GM19099 (cell line): ENCODE results near the gene MMS22L.

Experiments used
- POLR2A ChIP-seq: IDR thresholded peaks from 3 replicates; pipeline ENCODE4 v1.6.1; 2011; ENCODE audit warnings: low read depth; ENCODE audit not compliant: insufficient read length; ENCODE audit errors: extremely low read depth

Gene MMS22L

DNA sequence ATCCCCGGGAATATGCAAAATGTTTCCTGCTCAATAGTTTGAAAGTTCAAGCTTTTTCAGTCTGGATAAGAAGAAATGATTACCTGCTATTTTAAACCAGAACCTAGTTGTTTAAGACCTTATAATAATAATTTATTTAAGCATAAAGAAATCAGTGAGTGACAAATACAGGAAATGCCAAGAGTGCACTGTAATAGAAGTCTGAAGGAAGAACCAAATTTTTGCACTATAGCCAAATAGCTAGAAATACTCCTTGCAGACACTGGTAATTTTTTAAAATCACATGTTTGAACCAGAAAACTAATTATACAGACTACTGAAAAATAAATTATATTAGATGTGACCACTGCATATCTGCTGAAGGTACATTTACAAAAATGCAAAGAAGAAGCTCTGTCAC lies 93.2 kb downstream of the MMS22L start:
- no peak for TF ChIP-seq POLR2A

DNA sequence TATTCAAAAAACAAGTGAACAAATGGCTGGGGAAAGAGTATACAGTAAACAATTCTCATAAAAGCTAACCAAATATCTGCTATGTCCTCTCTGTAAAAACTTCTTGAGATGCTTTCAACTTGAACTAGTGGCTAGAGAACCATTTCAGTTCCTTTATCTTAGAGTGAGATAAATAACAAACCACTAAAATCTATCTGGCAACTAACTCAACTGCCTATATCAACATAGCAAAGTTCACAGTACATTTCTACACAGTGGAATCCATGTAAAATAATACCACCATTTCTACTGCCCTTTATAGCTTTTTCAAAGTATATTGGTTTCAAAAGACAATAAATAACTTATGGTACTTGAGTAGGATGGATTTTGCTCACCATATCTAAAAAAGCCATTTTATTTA lies 95.1 kb downstream of the MMS22L start:
- no peak for TF ChIP-seq POLR2A

GRCh38 chr6:97186416-97186999 lies 96.5 kb downstream of the MMS22L start:
- TF ChIP-seq POLR2A: no peak

- no peak for TF ChIP-seq POLR2A
Observed at GRCh38 chr6:97177905-97178304, 105.1 kb downstream of the MMS22L start.

DNA sequence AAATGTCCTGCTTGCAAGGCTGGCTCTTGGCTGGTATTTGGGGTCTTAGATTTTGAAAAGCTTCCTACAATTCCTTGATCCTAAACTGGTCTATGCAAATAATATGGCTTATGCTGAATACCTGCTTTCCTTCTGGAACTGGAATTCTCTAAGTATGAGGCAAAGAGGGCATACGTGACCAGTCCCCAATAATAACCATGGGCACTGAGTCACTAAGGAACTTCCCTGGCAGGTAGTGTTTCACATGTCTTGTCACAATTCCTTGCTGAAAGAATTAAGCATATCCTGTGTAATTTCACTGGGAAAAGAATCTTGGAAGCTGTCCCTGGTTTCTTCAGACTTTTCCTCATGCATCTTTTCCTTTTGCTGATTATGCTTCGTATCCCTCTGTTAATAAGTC lies 106.5 kb downstream of the MMS22L start:
- TF ChIP-seq POLR2A: no peak

- TF ChIP-seq POLR2A: no peak
Observed at GRCh38 chr6:97175806-97176205, 107.2 kb downstream of the MMS22L start.

GRCh38 chr6:97174471-97174870 lies 108.5 kb downstream of the MMS22L start:
- TF ChIP-seq POLR2A: no peak

GRCh38 chr6:97160280-97160679 lies 122.7 kb downstream of the MMS22L start:
- TF ChIP-seq POLR2A: no peak

DNA sequence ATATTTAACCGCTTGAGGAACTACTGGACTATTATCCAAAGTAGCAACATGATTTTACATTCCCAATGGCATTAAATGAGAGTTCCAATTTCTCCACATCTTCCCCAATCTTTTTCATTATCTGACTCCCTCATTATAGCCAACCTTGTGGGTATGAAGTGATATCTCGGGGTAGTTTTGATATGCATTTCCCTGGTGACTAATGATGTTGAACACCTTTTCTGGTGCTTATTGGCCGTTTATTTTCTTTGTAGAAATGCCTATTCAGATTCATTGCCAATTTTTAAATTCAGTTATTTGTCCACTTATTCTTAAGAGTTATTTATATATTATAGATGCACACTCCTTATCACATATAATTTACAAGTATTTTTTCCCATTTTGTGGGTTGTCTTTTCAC lies 129.0 kb downstream of the MMS22L start:
- TF ChIP-seq POLR2A: no peak

- no peak for TF ChIP-seq POLR2A
Observed at GRCh38 chr6:97151601-97152000, 131.4 kb downstream of the MMS22L start.

DNA sequence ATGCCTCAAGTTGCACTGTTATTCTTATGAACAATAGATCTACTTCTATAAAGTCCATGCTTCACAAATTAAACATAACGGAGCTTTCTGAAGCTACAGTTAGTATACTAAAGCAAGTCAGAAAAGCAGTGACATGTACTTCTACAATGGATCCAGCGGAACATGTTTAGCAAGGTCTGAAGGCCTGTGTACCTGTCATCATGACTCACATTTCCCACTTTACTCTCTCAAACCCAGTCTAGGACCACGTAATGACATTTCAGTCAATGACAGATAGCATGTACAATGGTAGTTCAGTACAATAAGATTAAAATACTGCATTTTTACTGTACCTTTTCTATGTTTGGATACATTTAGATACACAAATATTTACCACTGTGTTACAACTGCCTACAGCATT lies 132.1 kb downstream of the MMS22L start:
- no peak for TF ChIP-seq POLR2A

GRCh38 chr6:97147421-97147820 lies 135.6 kb downstream of the MMS22L start:
- no peak for TF ChIP-seq POLR2A

DNA sequence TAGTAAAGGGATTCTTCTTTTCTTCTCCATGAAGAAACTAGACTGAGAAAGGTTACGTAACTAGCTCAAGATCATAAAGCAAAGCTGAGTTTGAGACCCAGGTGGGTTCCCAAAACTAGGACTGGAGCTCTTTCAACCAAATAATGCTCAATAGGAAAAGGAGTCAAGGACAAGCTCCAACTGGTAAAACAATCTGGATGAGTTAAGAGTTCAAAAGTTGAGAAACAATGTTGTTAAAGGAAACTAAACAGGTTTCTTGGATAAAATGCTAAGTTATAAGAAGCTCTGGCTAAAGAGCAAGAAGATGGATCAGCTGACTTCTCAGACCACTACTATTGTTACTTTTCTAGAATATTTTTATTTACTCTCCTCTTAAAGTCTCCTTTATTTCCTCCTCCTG lies 137.3 kb downstream of the MMS22L start:
- TF ChIP-seq POLR2A: no peak

- no peak for TF ChIP-seq POLR2A
Observed at GRCh38 chr6:97141756-97142155, 141.3 kb downstream of the MMS22L start.

- no peak for TF ChIP-seq POLR2A
Observed at GRCh38 chr6:97138581-97138980, 144.4 kb downstream of the MMS22L start.

- no peak for TF ChIP-seq POLR2A
Observed at GRCh38 chr6:97136626-97137358, 146.2 kb downstream of the MMS22L start.

- no peak for TF ChIP-seq POLR2A
Observed at GRCh38 chr6:97133067-97133466, 149.9 kb downstream of the MMS22L start.
